K562 (cell line): Measurements from ENCODE around the gene RSU1. TPM values are rescaled to one million over a fixed set of nuclear protein-coding genes. Genes with fewer than 3 reads are reported as not detected.

Experiments
- BCOR ChIP-seq: fragments of 450-650 bp; IDR thresholded peaks from 2 replicates; pipeline ENCODE4 v1.6.1; 2016
- CREB3L1 ChIP-seq: fragments of 450-650 bp; IDR thresholded peaks from 2 replicates; pipeline ENCODE4 v1.6.1; 2014; ENCODE audit warnings: low read depth, mild to moderate bottlenecking, moderate library complexity, borderline replicate concordance
- CTCF ChIP-seq, 3 experiments: IDR thresholded peaks in 2 of 3; conservative IDR thresholded peaks in 1 of 3; 2 replicates each; pipeline ENCODE4 v1.5.1; 2011 to 2012; ENCODE audit warnings: low read length in 3 of 3, mild to moderate bottlenecking in 3 of 3, control low read depth in 2 of 3, improper control_type of control experiment in 1 of 3, inconsistent platforms in 1 of 3, low read depth in 1 of 3, mixed read lengths in 1 of 3, moderate library complexity in 1 of 3; ENCODE audit not compliant: insufficient read depth in 2 of 3
- CXXC5 ChIP-seq: fragments of 250-450 bp; sonication (Bioruptor Pico); IDR thresholded peaks from 2 replicates; pipeline ENCODE4 v1.8.0; 2022; ENCODE audit warnings: inconsistent platforms, mild to moderate bottlenecking, moderate library complexity
- PRMT5 ChIP-seq: sonication (generic); formaldehyde crosslinking; IDR thresholded peaks from 2 replicates; pipeline ENCODE4 v1.5.0; 2020; ENCODE audit warnings: missing genetic modification reagents
- RAD21 ChIP-seq, 2 experiments: fragments of 250-450 bp in 1 of 2; fragments of 450-650 bp in 1 of 2; sonication (Bioruptor Pico) in 1 of 2; formaldehyde crosslinking in 1 of 2; IDR thresholded peaks in 1 of 2; conservative IDR thresholded peaks in 1 of 2; 2 replicates each; pipeline versions ENCODE4 v1.4.0 to v1.8.0; 2020 to 2022; ENCODE audit warnings: mild to moderate bottlenecking in 2 of 2, moderate library complexity in 1 of 2
- ZBTB9 ChIP-seq: fragments of 450-650 bp; formaldehyde crosslinking; IDR thresholded peaks from 2 replicates; pipeline ENCODE4 v1.4.0; 2020; ENCODE audit warnings: mild to moderate bottlenecking, moderate library complexity
- ZNF133 ChIP-seq: fragments of 250-450 bp; sonication (Bioruptor Pico); IDR thresholded peaks from 2 replicates; pipeline ENCODE4 v1.4.0; 2020; ENCODE audit warnings: mild to moderate bottlenecking
- ZNF3 ChIP-seq: fragments of 250-450 bp; sonication (Bioruptor Pico); IDR thresholded peaks from 2 replicates; pipeline ENCODE4 v1.5.0; 2021; ENCODE audit warnings: mild to moderate bottlenecking, moderate library complexity
- polyA plus RNA-seq, 8 experiments: library from polyadenylated mRNA; depleted of rRNA in 4 of 8; stranded (reverse) in 5 of 8; unstranded in 3 of 8; fragments of >200 nt; fragmentation: Nextera tagmentation in 2 of 8; fragmentation: Illumina TruSeq in 1 of 8; extraction: Ambion mirVana in 2 of 8; extraction: Trizol in 1 of 8; gene quantifications; 2 replicates each; pipeline versions ENCODE4 v1.2.1 to v1.2.3, GENCODE V29; 2011 to 2014; ENCODE audit warnings: inconsistent platforms in 1 of 8, missing spikeins in 1 of 8
- total RNA-seq, 7 experiments: library from RNA; depleted of rRNA in 6 of 7; stranded (reverse); fragments of >200 nt in 6 of 7; fragmentation: Illumina TruSeq in 2 of 7; extraction: Trizol in 2 of 7; gene quantifications; 2 replicates each; pipeline versions ENCODE4 v1.2.1 to v1.2.3, GENCODE V29; 2011 to 2021; ENCODE audit warnings: low replicate concordance in 1 of 7
- TF ChIP-seq, protein P1 (sequence below): fragments of 250-450 bp; sonication (Bioruptor Pico); IDR thresholded peaks from 2 replicates; pipeline ENCODE4 v1.9.0; 2021; ENCODE audit warnings: mild to moderate bottlenecking, inconsistent platforms
- TF ChIP-seq, protein P2 (sequence below), 2 experiments: fragments of 450-650 bp; formaldehyde crosslinking in 1 of 2; IDR thresholded peaks; 2 replicates each; pipeline versions ENCODE4 v1.4.0 to v1.6.1; 2014 to 2020; ENCODE audit warnings: mild to moderate bottlenecking in 2 of 2, borderline replicate concordance in 1 of 2, low read depth in 1 of 2

The RSU1 gene
- total and polyA plus RNA-seq, 9 of the 15 experiments (the other 6 are each of a cell fraction or from before 2014, with no cell fraction given) = 18.8 to 67.3 (median 31.5) TPM

DNA sequence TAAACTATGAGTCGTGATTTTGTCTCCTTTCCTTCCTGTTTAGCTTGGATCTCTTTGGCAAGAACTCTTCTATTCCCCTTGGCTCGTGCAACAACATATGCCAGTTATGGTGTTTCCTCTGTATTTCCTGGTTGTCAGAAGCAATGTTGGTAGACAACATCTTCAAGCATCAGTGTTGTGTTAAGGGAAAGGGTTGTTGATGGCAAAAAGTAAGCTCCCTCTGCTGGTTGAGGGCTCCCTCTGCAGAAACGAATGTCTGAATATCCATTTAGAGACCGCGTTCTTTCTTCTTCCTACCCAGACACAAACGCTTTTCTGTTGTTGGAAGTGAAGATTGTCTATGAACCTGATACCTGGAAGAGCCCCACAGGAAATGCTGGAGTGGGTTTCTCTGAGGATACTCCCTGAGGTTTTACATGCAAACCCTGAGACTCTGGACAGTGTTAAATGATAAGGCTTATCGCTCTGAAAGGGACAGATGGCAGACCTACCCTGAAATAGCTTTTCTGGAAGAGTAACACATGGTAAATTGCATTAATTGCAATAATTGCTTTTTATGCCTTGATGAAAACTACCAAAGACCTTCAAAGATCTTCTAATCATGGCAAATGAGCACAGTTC is 272.0 kb downstream of the RSU1 start (continued):
- TF ChIP-seq ZBTB9 (CRISPR knock-in tag) (no peak), CTCF (IDR thresholded peaks at IDR 0.05 in 2 of 3, conservative IDR thresholded peaks at IDR 0.05 in 1 of 3; ENCODE audit: insufficient read depth in 2 of 3, low read depth in 1 of 3, low read length in 3 of 3) (peak; percentile 46 to 70 (median 69); a peak in 5 of 6 replicates), CXXC5 (CRISPR knock-in tag) (no peak), ZNF3 (CRISPR knock-in tag) (peak; percentile 81), ZNF133 (CRISPR knock-in tag) (no peak), CREB3L1 (no peak), RAD21 (CRISPR knock-in tag; conservative IDR thresholded peaks at IDR 0.05 in 1 of 2, IDR thresholded peaks at IDR 0.05 in 1 of 2) (peak; percentile 44 to 73), PRMT5 (no peak), BCOR (no peak)
- TF ChIP-seq, protein P1, sequence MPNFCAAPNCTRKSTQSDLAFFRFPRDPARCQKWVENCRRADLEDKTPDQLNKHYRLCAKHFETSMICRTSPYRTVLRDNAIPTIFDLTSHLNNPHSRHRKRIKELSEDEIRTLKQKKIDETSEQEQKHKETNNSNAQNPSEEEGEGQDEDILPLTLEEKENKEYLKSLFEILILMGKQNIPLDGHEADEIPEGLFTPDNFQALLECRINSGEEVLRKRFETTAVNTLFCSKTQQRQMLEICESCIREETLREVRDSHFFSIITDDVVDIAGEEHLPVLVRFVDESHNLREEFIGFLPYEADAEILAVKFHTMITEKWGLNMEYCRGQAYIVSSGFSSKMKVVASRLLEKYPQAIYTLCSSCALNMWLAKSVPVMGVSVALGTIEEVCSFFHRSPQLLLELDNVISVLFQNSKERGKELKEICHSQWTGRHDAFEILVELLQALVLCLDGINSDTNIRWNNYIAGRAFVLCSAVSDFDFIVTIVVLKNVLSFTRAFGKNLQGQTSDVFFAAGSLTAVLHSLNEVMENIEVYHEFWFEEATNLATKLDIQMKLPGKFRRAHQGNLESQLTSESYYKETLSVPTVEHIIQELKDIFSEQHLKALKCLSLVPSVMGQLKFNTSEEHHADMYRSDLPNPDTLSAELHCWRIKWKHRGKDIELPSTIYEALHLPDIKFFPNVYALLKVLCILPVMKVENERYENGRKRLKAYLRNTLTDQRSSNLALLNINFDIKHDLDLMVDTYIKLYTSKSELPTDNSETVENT = no peak
- TF ChIP-seq, protein P2, sequence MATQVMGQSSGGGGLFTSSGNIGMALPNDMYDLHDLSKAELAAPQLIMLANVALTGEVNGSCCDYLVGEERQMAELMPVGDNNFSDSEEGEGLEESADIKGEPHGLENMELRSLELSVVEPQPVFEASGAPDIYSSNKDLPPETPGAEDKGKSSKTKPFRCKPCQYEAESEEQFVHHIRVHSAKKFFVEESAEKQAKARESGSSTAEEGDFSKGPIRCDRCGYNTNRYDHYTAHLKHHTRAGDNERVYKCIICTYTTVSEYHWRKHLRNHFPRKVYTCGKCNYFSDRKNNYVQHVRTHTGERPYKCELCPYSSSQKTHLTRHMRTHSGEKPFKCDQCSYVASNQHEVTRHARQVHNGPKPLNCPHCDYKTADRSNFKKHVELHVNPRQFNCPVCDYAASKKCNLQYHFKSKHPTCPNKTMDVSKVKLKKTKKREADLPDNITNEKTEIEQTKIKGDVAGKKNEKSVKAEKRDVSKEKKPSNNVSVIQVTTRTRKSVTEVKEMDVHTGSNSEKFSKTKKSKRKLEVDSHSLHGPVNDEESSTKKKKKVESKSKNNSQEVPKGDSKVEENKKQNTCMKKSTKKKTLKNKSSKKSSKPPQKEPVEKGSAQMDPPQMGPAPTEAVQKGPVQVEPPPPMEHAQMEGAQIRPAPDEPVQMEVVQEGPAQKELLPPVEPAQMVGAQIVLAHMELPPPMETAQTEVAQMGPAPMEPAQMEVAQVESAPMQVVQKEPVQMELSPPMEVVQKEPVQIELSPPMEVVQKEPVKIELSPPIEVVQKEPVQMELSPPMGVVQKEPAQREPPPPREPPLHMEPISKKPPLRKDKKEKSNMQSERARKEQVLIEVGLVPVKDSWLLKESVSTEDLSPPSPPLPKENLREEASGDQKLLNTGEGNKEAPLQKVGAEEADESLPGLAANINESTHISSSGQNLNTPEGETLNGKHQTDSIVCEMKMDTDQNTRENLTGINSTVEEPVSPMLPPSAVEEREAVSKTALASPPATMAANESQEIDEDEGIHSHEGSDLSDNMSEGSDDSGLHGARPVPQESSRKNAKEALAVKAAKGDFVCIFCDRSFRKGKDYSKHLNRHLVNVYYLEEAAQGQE (IDR thresholded peaks at IDR 0.05; ENCODE audit: borderline replicate concordance) = peak; percentile 47; the same call in 1 of the 2 replicates
- TF ChIP-seq, protein P2 (CRISPR knock-in tag; IDR thresholded peaks at IDR 0.05; ENCODE audit: low read depth) = no peak
